HG03432 (cell line): ENCODE measurements around the gene PPP1R3D.
A peak's percentile ranks its signal among the peaks of the same experiment; 100 is the strongest.

Experiments used
- ATAC-seq: cut with Tn5 transposase; IDR thresholded peaks from one replicate; pipeline ENCODE4 v1.9.1; 2021; ENCODE audit warnings: mild to moderate bottlenecking, moderate library complexity; ENCODE audit not compliant: unreplicated experiment

Gene PPP1R3D

DNA sequence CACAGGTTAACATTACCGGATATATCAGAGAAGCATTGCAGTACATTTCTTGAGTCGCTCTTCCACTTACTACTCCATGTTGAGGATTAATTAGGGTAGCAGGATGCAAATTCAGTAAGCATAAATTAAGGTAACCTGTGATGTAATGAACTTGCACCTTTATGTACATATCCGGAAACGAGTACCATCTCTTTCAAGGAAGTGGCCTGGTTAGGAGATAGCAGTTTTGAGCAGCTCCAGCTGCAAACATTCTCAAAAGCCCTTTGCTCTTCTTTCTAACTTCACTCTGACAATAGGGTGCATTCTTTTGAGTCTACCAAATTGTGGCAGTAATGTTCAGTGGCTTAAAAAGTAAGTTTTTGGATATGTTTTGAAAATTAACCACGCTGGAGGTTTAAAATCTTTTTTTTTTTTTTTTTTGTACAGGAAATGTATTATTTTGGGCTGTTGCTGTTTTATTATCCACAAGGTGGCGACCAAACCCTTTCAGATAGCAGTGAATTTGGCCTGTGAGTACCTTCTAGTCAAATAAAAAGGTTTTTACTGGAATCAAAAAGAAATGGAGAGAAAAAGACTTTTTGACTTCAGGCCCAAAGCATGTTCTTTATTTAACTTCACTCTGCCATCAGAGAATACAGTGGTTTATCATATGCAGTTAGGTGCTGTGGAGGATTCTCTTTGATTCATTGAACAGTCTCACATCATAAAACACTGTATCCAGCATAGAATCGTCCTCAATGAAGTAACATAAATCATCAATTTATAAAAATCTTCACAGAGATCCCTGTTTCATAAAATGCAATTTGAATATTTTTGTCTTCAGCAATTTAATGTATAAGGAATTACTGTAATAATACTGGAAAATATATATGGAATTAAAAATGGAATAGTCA is 9.0 kb upstream of the PPP1R3D start:
- peak; percentile 66 for ATAC-seq

DNA sequence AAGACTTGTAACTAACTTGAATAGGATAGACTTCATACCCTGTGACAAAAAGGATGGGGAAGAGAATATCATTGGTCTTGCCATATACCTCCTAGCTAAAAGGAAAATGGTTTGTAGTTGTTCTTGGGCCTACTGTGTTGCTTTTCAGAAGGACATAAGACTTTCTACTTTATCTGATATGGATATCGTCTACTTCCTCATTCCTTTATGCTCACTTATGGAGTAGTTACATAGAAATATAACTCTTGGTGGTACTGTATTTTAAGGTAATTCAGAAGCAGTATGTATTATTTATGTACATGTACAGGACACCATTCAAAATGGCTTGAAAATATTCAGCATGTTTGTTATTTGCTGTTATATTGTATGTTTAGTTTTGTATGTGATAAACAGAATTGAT is 8.1 kb upstream of the PPP1R3D start:
- no peak for ATAC-seq

DNA sequence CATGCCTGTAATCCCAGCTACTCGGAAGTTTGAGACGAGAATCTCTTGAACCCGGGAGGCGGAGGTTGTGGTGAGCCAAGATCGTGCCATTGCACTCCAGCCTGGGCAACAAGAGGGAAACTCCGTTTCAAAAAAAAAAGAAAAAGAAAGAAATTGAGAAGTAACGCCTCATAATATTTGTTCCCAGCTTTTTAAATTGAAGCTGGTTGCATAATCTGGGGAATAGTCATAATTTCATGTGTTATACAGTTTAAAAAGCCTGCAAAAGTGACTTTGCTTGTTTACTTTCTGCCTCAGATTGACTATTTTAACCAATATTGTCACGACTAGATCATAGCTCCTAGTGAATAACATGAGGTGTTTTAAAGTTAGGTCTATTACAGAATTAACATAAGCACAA is 7.3 kb upstream of the PPP1R3D start:
- no peak for ATAC-seq

DNA sequence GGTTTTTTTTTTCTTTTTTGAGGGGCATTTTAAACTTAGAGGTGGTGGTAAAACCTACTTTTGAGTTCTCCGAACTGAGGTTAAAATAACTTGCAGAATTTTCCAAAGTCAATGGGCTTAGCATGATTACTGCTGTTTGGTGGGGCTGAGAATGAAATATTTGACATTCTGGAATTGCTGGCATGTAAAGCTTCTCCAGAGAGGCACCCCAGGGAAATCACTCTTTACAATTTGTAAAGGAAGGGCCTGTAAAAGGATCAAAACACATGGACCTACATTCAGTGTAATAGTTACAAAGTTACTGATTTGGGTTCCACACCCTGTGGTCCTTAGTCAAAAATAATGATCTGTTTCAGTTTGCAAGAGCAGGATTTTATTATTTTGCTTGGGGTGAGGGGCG is 5.6 kb upstream of the PPP1R3D start:
- ATAC-seq: no peak

DNA sequence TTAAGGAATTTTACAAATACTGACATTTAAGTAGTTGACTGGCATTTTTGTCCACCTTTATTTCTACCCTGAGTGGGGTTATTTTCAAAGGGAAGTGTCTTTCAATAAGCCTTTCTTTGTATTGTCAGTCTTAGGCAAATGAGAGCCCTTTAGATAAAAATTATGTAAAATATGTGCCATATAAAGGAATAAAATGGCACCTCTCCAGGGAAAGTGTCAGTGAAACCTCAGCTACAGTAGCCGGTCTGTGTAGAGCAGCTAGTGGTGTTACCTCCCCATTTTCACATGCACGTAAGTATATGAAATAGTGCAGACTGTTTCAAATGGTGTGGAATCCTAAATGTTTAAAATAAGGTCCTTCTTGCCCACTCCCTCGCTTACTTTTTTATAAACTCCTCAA is 5.1 kb upstream of the PPP1R3D start:
- ATAC-seq: no peak

DNA sequence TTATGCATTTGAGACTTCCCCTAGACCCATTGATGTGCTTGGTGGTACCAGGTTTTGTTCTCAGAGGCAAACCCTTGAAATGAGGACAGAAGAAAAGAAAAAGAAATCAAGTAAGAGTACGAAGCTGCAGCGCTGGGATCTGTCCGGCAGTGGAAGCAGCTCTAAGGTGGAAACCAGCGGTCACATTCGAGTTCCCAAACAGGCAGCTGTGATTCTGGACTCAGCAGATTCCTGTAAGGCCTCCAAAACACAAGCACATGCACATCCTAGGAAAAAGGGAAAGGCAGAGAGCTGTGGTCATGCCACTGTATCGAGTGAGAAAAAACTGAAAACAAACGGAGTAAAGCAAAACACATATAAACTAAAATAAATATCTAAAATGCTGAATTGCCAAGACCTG is 4.6 kb upstream of the PPP1R3D start:
- ATAC-seq: no peak

DNA sequence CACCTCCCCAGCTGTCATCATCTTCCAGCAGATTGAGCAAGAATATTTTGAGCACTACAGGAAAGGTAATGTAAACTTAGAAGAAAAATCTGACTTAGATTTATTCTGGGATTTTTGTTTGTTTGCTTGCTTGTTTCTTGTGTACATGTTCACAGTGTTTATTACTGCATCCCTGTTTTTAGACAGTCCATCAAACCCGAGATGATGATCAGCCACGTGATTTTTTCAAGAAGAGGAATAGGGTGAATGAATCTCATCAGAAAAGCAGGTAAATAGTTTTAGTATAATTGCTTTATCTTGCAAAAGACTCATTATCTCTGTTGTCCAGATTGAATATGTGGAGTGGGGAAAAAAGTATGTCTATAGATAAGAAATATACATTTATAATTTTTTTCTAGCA is 2.1 kb upstream of the PPP1R3D start:
- ATAC-seq: no peak

DNA sequence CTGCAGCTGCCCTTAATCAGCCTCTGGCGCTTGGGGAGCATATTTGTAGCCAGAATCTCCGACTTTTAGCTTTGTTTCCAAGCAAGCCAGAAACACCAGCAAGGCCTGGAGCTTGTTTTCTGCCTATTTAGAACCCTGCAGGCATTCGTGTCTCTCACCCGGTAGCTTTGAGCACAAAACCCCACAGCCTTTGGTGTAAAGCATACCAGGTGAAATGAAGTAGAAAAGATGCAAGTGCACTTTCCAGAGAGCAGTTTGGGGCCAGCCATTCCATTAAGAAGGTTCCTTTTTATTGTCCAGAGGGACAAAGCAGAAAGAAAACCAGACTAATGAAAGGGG is 820 bp upstream of the PPP1R3D start:
- ATAC-seq: peak; percentile 4

DNA sequence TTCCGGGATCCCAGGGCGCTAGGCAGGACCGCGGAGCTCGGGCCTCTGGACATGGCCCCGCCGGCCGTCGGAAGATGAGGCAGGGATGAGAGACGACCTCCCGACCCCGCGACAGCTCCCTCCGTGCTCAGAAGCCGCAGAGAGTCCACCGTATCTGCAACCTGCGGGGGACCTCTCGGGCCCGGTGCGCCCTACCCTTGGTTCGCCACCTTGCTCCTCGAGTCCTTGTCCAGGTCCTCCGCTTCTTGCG is 301 bp downstream of the PPP1R3D start:
- peak; percentile 37 for ATAC-seq

DNA sequence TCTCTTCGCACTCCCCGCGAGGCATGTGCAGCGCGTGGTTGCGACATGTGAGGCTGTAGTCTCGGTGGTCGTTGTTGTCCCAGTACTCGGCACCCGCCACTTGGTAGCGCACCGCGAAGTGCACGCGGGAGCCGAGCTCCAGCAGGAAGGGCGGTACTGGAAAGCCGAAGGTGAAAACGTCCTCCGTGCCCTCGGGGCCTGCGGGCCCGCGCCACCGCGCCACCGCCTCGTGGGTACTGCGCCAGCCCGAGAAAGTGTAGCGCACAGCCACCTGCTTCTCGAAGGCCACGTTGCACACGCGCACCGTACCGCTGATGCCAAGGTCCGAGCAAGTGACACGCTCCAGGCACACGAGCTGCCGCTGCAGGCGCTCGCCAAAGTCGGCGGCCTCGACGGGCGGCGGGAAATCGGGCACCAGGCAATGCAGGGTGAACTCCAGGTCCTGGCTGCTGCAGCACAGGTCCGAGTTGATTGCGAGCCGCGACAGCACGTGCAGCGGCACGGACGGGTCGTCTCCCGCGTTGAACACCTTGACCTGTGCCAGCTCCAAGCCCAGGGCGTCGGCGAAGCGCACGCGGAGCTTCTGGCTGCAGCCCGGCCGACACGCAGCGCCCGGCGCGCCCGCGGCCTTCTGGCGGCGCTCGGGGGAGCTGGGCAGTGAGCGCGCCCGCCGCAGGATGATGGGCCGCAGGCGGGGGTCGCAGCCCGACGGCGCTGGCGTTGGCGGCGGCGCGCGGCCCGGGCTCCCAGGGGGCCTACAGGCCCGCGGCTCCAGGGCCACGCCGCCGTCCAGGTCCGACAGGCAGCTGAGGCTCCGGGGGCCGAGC is 840 bp downstream of the PPP1R3D start:
- peak; percentile 34 for ATAC-seq

DNA sequence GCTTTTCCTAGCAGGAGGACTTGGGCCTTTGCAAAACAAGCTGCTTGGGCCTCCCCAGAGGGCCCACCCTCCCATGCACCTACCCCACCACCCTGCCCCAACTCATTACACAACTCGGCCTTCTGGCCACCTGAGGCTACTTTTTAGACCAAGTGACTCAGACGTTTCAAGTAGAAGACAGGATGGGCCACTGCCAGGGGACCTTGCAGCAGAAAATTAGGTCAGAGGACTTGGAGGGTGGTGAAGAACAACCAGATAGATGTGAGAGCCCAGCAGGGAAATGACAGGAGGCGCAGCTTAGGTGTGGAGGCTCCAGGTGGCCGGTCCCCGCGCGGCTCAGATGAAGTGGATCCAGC is 1.4 kb downstream of the PPP1R3D start:
- no peak for ATAC-seq

DNA sequence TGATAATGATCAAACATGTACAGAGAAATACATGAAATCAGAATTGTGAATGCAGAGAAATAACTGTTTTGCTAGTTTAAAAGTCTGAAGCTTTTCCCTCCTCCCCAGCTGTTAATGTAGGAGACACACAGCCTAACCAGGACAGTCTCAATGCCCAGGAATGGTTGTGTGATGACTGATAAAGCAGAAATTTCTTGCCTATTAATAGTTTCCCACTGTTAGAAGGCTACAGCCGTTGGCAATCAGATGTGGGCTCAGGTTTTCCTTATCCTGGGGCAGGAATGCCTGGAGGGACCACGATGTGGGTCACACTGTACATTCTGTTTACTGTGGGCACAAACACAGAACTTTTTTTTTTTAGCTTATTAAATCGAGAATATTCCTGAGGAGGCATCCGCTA is 1.9 kb downstream of the PPP1R3D start:
- ATAC-seq: no peak

DNA sequence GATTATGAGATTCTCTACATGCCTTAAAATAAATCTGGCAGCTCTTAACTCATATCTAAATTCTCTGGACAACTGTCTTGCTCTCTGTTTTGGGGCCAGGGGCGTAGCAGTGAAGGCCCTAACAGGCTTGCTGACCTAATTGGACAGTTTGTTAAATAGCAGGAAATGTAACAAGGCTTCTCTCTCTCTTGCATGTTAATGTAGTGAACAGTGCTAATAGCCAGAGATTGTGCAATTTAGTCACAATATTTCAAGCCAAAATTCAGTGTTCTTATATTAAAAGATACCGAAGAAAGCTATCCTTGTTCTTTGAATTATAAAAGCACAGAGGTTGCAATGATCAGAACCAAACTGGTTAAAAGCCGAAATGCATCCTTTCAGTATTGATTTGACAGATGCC is 3.0 kb downstream of the PPP1R3D start:
- ATAC-seq: no peak

DNA sequence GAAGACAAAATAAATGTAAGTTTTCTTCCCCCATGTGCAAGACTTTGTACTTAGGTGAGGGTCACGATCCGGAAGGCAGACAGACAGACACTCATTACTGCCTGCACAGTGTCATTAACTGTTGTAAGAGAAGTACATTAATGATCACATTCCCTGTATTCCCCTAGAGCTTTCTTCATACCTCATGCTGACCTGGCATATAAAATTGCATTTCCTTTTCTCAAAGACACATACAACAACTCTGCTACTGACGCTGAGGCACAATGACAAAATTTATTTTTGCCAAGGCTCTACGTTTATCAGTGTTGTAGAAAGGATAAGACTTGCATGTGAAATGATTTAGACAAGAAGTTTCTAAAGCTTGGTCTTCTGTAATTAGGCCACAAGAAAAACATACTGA is 3.7 kb downstream of the PPP1R3D start:
- ATAC-seq: no peak

DNA sequence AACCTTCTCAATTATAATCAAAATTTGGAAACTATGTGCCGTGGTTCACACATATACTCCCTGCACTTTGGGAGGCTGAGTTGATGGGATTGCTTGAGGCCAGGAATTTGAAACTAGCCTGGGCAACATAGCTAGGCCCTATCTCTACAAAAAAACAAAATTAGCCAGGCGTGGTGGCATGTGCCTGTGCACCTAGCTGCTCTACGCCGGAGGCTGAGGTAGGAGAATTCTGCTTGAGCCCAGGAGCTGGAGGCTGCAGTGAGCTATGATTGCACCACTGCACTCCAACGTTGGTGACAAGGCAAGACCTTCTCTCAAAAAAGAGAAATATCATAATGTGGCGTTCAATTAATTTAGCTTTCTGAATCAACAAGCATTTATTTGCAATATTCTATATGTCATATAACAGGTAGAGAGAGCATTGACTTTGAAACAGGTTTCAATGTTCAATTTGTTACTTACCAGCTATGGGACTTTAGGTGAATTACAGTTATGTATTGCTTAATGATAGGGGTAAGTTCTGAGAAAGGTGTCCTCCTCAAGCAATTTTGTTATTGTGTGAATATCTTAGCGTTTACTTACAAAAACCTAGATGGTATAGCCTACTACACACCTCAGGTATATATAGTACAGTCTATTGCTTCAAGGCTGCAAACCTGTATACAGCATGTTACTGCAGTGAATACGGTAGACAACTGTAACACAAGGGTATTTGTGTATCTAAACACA is 4.5 kb downstream of the PPP1R3D start:
- no peak for ATAC-seq

DNA sequence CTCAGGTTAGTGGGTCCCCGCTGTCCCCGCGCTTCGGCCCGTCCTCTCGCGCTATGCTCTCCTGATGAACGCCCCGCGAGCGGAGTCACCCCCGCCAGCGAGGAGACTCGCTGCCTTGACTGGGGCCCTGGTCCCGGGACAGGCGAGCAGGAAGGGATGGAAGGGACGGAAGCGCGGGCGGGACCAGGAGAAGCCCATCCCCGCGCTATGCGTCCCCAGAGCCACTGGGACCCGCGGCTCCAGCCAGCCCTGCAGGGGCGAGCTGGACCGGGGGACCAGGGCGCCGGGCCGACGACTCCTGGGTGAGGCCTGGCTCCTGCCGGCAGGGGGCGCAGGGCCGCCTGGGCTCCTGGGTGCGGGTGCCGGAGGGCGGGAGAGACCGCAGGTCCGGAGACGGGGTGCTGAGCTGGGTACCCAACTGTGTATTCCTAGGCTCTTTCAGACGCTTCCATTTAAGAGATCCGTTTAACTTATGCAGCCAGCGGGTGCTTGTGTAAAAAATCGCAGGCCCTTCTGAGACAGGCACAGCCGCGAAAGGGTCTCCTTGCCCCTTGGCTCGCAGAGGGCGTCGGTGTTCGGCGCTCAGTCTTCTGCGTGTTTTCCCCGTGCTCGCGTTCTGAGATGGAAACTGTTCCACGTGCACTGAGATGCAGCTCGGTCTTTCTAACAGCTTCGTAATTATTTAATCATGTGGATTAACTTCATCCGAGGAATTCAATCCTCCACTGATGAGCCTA is 6.1 kb downstream of the PPP1R3D start:
- peak; percentile 94 for ATAC-seq

DNA sequence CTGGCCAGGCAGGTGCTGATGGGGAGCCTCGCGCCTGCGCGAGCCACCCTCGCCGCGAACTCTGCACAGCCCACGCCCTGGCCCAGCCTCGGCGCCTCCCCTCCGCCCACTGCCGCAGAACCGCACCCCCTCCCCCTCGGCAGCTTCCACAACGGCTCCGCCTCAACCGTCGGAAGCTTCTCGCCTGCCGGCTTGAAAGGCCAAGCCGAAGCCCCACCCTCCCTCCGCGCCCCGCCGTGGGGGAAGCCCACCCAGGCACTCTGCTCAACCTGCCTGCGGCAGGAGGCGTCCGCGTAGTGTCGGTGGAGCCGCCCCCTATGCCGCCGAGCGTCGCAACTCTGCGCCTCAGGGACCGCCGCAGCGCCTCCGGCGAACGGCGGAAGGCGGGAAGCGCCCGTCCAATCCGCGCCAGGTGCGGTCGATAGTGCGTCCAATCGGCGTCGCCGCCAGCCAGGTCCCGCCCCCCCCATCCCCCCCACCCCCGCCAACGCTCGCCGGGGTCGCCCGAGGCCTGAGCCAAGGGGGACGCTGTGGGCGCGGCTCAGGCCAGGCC is 6.7 kb downstream of the PPP1R3D start, which contains the start of gene SYCP2:
SYCP2 (minus strand) TSS at position 342 of the 553 bp plus-strand sequence. CDS start 11,224 bp downstream, outside the sequence.
- no peak for ATAC-seq

DNA sequence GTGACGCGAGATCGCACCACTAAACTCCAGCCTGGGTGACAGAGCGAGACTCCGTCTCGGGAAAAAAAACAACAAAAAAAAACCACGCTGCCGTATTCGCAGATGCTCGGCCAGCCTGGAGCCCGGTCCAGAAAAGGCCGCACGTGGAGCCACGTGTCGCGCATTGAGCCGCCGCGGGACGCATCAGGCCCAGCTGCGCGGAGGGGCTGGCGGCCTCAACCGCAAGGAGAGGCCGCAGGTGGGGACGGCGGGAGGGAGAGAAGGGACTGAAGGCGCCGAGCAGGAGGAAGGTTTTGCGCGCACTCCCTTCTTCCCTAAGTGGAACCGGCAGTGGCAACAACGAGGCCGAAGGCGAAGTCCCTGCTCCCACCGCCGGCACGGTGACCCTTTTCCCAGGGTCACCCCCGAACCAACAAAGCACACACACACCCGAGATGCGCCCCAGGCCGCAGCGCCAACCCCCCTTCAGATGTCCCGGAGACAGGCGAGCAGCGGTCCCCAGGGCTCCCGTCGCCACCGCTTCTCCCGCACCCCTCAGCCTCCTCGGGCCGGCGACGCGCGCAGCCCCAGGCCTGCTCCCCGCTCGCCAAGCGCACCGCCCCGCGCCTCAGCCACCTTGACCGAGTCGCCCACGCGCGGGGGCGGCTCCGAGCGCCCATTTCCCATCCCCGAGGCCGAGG is 7.3 kb downstream of the PPP1R3D start:
- no peak for ATAC-seq

DNA sequence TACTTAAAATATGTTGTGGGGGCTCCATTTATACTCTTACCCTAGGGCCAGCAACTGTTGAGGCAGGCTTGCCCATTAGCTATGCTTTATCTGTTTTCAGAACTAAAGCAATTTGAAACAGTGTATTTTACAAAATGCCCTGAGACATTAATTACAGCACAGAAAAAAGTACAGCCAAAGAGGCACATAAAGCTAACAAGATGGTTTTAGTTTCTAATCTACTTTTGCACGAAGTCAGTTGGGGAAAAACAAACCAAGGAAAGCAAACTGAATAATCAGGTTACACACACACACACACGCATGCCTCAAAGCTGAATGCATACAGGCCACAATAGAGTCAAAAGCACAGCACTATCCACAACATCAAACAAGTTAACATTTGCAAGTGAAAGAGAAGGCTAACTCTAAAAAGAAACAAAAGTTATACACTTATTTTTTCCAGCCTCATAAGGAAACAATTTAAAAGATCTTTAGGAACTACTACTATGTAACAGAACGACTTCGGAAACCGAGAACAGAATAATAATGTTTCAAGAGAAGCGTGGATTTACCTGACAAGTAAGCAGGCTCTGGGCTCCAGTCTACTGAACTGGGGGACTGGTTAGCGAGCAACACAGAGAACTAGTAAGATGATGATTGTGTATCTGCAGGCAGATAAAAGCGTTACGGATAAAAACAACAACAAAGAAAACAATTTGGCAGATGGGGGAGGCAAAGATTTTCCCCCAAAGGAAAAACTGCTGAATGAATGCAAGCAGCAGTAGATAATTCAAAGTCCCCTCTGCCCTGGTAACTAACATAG is 8.4 kb downstream of the PPP1R3D start:
- ATAC-seq: no peak
